Vagina (tissue), 2 donors: Measurements from ENCODE around the gene PARVA. TPM values are rescaled to one million over a fixed set of nuclear protein-coding genes. Genes with fewer than 3 reads are reported as not detected.

Source experiments
- DNase-seq, 2 donors: peaks; one replicate each; pipeline ENCODE4 v3.0.0-alpha.2; 2017; ENCODE audit errors: extremely low spot score in 2 of 2
- H3K27ac ChIP-seq: fragments of 200-600 bp; sonication (generic); one replicate; pipeline ENCODE4 v1.5.1; 2019
- H3K27me3 ChIP-seq: fragments of 200-600 bp; sonication (generic); one replicate; pipeline ENCODE4 v1.5.1; 2019
- H3K36me3 ChIP-seq, 2 donors: fragments of 200-600 bp; sonication (generic); one replicate each; pipeline ENCODE4 v1.5.1; 2017 to 2019
- H3K4me1 ChIP-seq: fragments of 200-600 bp; sonication (generic); one replicate; pipeline ENCODE4 v1.5.1; 2019
- H3K4me3 ChIP-seq, 2 donors: fragments of 200-600 bp; sonication (generic); 1 replicate in 1 of 2; 2 replicates in 1 of 2; pipeline ENCODE4 v1.5.1; 2016 to 2019
- H3K9me3 ChIP-seq: fragments of 200-600 bp; sonication (generic); one replicate; pipeline ENCODE4 v1.5.1; 2019
- CTCF ChIP-seq, 3 experiments: fragments of 450-650 bp in 2 of 3; fragments of 200-600 bp in 1 of 3; sonication (generic) in 1 of 3; IDR thresholded peaks; one replicate each; pipeline ENCODE4 v1.5.1; 2017 to 2019; ENCODE audit warnings: antibody characterized with exemption in 3 of 3, mild to moderate bottlenecking in 2 of 3, moderate library complexity in 2 of 3
- POLR2A ChIP-seq, 2 donors: fragments of 450-650 bp; IDR thresholded peaks; one replicate each; pipeline ENCODE4 v1.6.1; 2017; ENCODE audit warnings: antibody characterized with exemption in 2 of 2, mild to moderate bottlenecking in 2 of 2, moderate library complexity in 2 of 2
- POLR2AphosphoS5 ChIP-seq, 2 donors: sonication (generic); formaldehyde crosslinking; IDR thresholded peaks; one replicate each; pipeline ENCODE4 v1.9.0; 2017; ENCODE audit warnings: antibody characterized with exemption in 2 of 2, mild to moderate bottlenecking in 2 of 2, low read depth in 1 of 2; ENCODE audit not compliant: insufficient read depth in 1 of 2
- intact Hi-C: fragments of 100-400 bp; cut with DNase I; formaldehyde crosslinking; loops from one replicate; pipeline ENCODE4 v1.15.1; 2023
- total RNA-seq: library from RNA; depleted of rRNA; stranded (reverse); fragments of >200 nt; gene quantifications from one replicate; pipeline ENCODE4 v1.2.3, GENCODE V29; 2016

The PARVA gene
- 51.1 TPM for total RNA-seq

- Histone ChIP-seq H3K9me3 (no peaks in the 10 kb centered on the region), H3K4me3 (peak within 1 kb of the TSS; percentile 60 to 87), H3K27me3 (no peaks in the 10 kb centered on the region), H3K27ac (peak within 1 kb of the TSS; percentile 93), H3K36me3 (no peaks in the 10 kb centered on the region), H3K4me1 (peaks cover 32% of the 10 kb centered on the region)
- no peak for DNase-seq
- TF ChIP-seq CTCF (IDR thresholded peaks at IDR 0.05) (no peak), POLR2A (IDR thresholded peaks at IDR 0.05) (no peak), POLR2AphosphoS5 (IDR thresholded peaks at IDR 0.05; ENCODE audit: insufficient read depth in 1 of 2, low read depth in 1 of 2) (peak in 1 of 2 donors; percentile 37)
- intact Hi-C loops = loop anchor here (2.0 to 10.0 kb wide), 3 partner anchors 14 to 298 kb away; partner anchors contain the start of gene TEAD1
Measured at GRCh38 chr11:12377106-12377823, at the start of gene PARVA. TSS of gene PARVA (plus strand) at chr11:12377571. CDS start at chr11:12377648, 77 bp downstream.

DNA sequence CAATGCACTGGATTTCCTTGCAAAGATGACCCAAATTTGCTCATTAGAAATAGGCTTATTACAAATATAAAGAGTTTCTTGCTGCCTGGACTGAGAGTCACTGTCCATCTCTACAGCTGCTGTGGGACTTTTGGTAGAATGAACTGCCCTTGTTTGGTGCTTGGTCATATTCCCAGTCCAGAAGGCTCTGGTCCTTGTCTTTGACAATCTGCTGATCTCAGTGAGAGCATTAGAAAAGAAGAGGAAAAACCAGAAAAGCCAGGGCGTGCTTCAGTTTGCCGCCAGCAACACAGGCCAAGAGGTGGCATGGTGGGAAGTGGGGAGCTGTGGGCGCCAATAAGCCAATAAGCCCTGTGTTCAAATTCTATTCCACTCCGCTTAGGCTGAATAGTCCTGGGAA, 48.2 kb upstream of the PARVA start:
- TF ChIP-seq CTCF (IDR thresholded peaks at IDR 0.05) = no peak
- no peak for TF ChIP-seq POLR2A (IDR thresholded peaks at IDR 0.05)
- TF ChIP-seq POLR2AphosphoS5 (IDR thresholded peaks at IDR 0.05; ENCODE audit: insufficient read depth in 1 of 2, low read depth in 1 of 2) = no peak
- Histone ChIP-seq H3K36me3 (no peaks in the 10 kb centered on the region), H3K4me1 (peaks cover 8% of the 10 kb centered on the region), H3K4me3 (no peak overlapping the region), H3K27me3 (no peaks in the 10 kb centered on the region), H3K9me3 (no peaks in the 10 kb centered on the region), H3K27ac (no peak overlapping the region)
- DNase-seq = no peak
- intact Hi-C loops = no loop called here

DNA sequence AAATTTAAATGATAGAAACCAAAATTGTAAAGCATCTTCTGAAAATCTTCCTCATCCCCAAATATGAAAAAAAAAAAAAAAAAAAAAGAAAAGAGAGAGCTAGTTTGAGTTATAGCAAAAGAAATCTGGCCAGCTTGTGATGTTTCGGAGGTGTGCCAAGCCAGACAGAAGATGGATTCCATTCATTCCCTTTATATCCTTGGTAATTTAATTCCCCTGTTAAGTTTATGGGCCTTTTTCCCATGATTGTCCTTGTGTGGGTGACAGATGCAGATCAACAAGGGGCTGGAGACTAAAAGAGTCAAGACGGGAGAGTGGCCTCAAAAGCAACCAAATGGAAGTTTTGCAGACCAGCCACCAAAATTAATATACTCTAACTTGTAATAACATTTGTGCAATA, 47.6 kb upstream of the PARVA start:
- H3K27me3 ChIP-seq = no peaks in the 10 kb centered on the region
- intact Hi-C loops = loop anchor here (5.0 kb wide), 1 partner anchor 563 kb away; no protein-coding TSS in a partner anchor
- no peak overlapping the region for H3K27ac ChIP-seq
- H3K4me1 ChIP-seq = peaks cover 8% of the 10 kb centered on the region
- TF ChIP-seq POLR2AphosphoS5 (IDR thresholded peaks at IDR 0.05; ENCODE audit: insufficient read depth in 1 of 2, low read depth in 1 of 2) (no peak), CTCF (IDR thresholded peaks at IDR 0.05) (no peak), POLR2A (IDR thresholded peaks at IDR 0.05) (no peak)
- no peak for DNase-seq
- no peaks in the 10 kb centered on the region for H3K36me3 ChIP-seq
- no peak overlapping the region for H3K4me3 ChIP-seq
- no peaks in the 10 kb centered on the region for H3K9me3 ChIP-seq

DNA sequence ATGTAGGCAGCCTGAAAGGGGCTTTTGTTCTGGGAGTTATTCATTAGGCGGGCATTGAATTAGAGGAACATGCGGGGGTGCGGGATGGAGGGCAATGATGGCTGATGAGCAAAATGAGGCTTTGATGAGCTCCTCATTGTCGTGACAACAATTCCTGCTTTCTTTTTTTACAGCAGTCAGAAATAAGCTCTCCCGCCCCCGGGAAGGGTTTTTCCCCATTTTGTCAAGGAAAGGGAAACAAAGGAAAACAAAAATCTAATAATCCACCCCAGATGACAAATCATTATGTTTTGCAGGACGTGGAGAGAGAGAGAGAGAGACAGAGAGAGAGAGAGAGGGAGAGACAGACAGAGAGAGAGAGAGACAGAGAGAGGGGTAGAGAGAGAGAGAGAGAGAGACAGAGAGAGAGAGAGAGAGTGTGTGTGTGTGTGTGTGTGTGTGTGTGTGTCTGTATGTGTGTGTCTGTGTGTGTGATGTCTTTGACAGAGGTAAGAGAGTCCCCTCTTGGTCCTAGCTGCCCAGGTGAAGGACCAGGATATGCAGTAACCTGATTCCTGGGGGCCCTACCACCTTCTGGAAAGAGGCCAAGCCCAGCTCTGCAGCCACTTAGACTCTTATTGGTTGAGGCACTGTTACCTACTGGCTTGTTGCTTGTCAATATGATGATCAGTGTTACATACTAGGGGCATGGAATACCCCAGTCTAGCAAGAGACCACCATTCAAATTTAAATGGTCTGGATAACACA, 46.7 kb upstream of the PARVA start:
- Histone ChIP-seq H3K9me3 (no peaks in the 10 kb centered on the region), H3K36me3 (no peaks in the 10 kb centered on the region), H3K27ac (no peak overlapping the region), H3K4me1 (peaks cover 8% of the 10 kb centered on the region), H3K4me3 (no peak overlapping the region), H3K27me3 (no peaks in the 10 kb centered on the region)
- no peak for TF ChIP-seq CTCF (IDR thresholded peaks at IDR 0.05)
- no peak for DNase-seq
- intact Hi-C loops = loop anchor here (5.0 kb wide), 1 partner anchor 562 kb away; no protein-coding TSS in a partner anchor
